Spleen (tissue), 7 donors: ENCODE measurements around the gene POU2F3.

Experiments
- POLR2A ChIP-seq, 3 donors: fragments of 450-650 bp; IDR thresholded peaks; one replicate each; pipeline ENCODE4 v1.5.1; 2017; ENCODE audit warnings: antibody characterized with exemption in 3 of 3, mild to moderate bottlenecking in 1 of 3
- POLR2AphosphoS5 ChIP-seq, 3 donors: sonication (generic); formaldehyde crosslinking; IDR thresholded peaks; one replicate each; pipeline ENCODE4 v1.5.1; 2017; ENCODE audit warnings: antibody characterized with exemption in 3 of 3
- TF ChIP-seq, protein P1 (sequence below), 11 experiments: fragments of 200-600 bp in 7 of 11; fragments of 450-650 bp in 4 of 11; sonication (generic) in 4 of 11; IDR thresholded peaks in 8 of 11; conservative IDR thresholded peaks in 3 of 11; 1 replicate in 7 of 11; 2 replicates in 4 of 11; pipeline versions ENCODE4 v1.4.0 to v1.8.0; 2016 to 2021; ENCODE audit warnings: antibody characterized with exemption in 11 of 11, inconsistent platforms in 4 of 11, mild to moderate bottlenecking in 1 of 11
- donor health status: DM: no; HTN: no; CAD: no; lungs with moderate emphysema.
- donor health status: DM: no; HTN: no; CAD: no.
- donor health status: DM: no; HTN: no; CAD: no.

- TF ChIP-seq, protein P1, sequence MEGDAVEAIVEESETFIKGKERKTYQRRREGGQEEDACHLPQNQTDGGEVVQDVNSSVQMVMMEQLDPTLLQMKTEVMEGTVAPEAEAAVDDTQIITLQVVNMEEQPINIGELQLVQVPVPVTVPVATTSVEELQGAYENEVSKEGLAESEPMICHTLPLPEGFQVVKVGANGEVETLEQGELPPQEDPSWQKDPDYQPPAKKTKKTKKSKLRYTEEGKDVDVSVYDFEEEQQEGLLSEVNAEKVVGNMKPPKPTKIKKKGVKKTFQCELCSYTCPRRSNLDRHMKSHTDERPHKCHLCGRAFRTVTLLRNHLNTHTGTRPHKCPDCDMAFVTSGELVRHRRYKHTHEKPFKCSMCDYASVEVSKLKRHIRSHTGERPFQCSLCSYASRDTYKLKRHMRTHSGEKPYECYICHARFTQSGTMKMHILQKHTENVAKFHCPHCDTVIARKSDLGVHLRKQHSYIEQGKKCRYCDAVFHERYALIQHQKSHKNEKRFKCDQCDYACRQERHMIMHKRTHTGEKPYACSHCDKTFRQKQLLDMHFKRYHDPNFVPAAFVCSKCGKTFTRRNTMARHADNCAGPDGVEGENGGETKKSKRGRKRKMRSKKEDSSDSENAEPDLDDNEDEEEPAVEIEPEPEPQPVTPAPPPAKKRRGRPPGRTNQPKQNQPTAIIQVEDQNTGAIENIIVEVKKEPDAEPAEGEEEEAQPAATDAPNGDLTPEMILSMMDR (IDR thresholded peaks at IDR 0.05 in 8 of 11, conservative IDR thresholded peaks at IDR 0.05 in 3 of 11) = no peak
- TF ChIP-seq POLR2A (IDR thresholded peaks at IDR 0.05) = no peak
- no peak for TF ChIP-seq POLR2AphosphoS5 (IDR thresholded peaks at IDR 0.05)
These were observed 34.3 kb upstream of the POU2F3 start for GRCh38 chr11:120205596-120206161.
